ENCODE measurements around the gene ZNF689. TPM values are rescaled to one million over a fixed set of nuclear protein-coding genes. Genes with fewer than 3 reads are reported as not detected.

Gene ZNF689
- total RNA-seq, 1 experiment from 2014 or later: 21.1 TPM

- Histone ChIP-seq H4K8ac (replicated peaks; ENCODE audit: insufficient read length, low read depth, low read length) (no peak overlapping the region), H3K18ac (ENCODE audit: insufficient read length, low read depth, low read length) (no peak overlapping the region), H2BK5ac (ENCODE audit: insufficient read length, low read length) (no peak overlapping the region), H3K79me2 (ENCODE audit: insufficient read depth, low read length) (no peaks in the 10 kb centered on the region), H3K9ac (ENCODE audit: extremely low read depth, insufficient read length, low read length) (no peak overlapping the region), H3K56ac (ENCODE audit: insufficient read length, low read depth, low read length) (no peak overlapping the region), H3K27me3 (ENCODE audit: insufficient read depth, low read length) (no peaks in the 10 kb centered on the region), H2AK5ac (ENCODE audit: insufficient read length, low read length) (no peak overlapping the region), H3K79me1 (ENCODE audit: insufficient read depth, low read depth, low read length, poor library complexity, severe bottlenecking) (no peaks in the 10 kb centered on the region), H2BK120ac (ENCODE audit: low read depth, low read length, poor library complexity, severe bottlenecking) (no peak overlapping the region), H3K23me2 (ENCODE audit: insufficient read length, low read depth, low read length, poor library complexity, severe bottlenecking) (no peaks in the 10 kb centered on the region), H3K4ac (ENCODE audit: low read depth, low read length) (no peak overlapping the region), H3K4me2 (ENCODE audit: insufficient read depth, insufficient read length, low read length) (no peak overlapping the region), H2BK20ac (ENCODE audit: low read depth, low read length, poor library complexity, severe bottlenecking) (no peak overlapping the region), H4K5ac (ENCODE audit: insufficient read length, low read depth, low read length) (no peak overlapping the region), H2BK15ac (ENCODE audit: low read depth, low read length) (no peak overlapping the region), H4K91ac (ENCODE audit: insufficient read length, low read depth, low read length) (no peak overlapping the region), H3K27ac (ENCODE audit: insufficient read length, low read depth, low read length) (no peak overlapping the region), H2AFZ (ENCODE audit: low read length) (no peak overlapping the region), H3K23ac (ENCODE audit: insufficient read length, low read depth, low read length) (no peak overlapping the region), H4K20me1 (ENCODE audit: control insufficient read depth, insufficient read depth, insufficient read length) (no peaks in the 10 kb centered on the region), H3K14ac (ENCODE audit: insufficient read depth, low read length) (no peak overlapping the region), H2BK12ac (ENCODE audit: insufficient read length, low read depth, low read length) (no peak overlapping the region), H3K9me3 (ENCODE audit: control insufficient read depth, low read depth, low read length) (no peaks in the 10 kb centered on the region), H3T11ph (ENCODE audit: low read length) (no peak overlapping the region), H3K4me1 (ENCODE audit: insufficient read depth, low read length) (no peaks in the 10 kb centered on the region)
- TF ChIP-seq CTCF (conservative IDR thresholded peaks at IDR 0.05): no peak
- Mint-ChIP-seq H3K27me3 (ENCODE audit: low read depth) (peaks cover 22% of the 10 kb centered on the region), H3K9me3 (no peaks in the 10 kb centered on the region; a peak in 1 of 5 replicates), H3K36me3 (ENCODE audit: insufficient read depth in 1 of 3, low read depth in 3 of 3) (no peaks in the 10 kb centered on the region), H3K27ac (no peak overlapping the region), H3K4me3 (no peak overlapping the region), H3K4me1 (peaks cover 12 to 13% of the 10 kb centered on the region in 2 experiments)
- WGBS (ENCODE audit: extremely low coverage, insufficient read length, low lambda C conversion rate): no CpG with 5 or more reads among the region's 5 CpGs
- DNase-seq: no peak
These were observed 11.6 kb upstream of the ZNF689 start for GRCh38 chr16:30621765-30622164.

All from H9 (cell line).